Kidney tubule cell (primary cell): ENCODE measurements around the gene COPE.
A peak's percentile ranks its signal among the peaks of the same experiment; 100 is the strongest.
"Not testable (repeated sequence)": the region's sequence is repeated elsewhere in the genome, so short reads cannot be mapped to it uniquely, and the experiment has no call there.

Experiments used
- DNase-seq: peaks from one replicate; pipeline ENCODE4 v3.0.0-alpha.2; 2018; ENCODE audit warnings: low spot score

The COPE gene

DNA sequence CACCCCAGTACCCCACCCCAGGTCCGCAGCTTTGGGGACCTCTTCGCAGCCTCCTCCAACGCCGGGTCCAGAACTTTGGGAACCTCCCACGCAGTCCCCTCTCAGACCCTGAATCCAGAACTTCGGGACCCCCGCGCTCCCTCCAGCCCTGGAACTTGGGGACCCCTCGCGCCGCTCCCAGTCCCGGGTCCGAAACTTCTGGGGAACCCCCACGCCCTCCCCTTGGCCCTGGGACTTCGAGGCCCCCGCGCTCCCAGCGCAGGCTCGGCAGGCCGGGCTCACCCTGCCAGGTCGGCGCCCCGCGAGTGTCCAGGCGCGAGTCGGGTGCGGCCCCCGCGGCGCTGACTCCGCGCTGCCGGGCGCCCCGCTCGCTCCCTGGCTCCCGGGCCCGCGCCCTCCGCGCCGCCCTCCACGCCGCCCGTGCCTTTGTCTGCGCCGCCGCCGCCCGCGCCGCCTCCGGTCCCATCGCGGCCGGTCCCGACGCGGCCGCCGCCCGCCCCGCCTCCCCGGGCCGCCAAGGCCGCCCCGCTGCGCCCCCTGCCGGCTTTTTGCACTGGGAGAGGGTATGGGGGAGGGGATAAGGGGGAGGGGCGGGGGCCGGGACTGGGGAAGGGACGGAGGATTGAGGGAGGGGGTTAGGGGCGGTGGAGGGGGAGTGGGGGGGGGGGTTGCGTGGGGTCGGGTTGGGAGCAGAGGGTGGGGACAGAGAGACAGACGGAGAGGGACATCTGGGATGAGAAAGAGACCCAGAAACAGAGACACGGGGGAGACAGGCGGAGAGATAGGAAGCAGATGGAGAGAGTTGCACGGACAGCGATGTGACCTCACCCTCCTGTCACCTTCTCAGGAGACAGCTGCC is 21.8 kb upstream of the COPE start, which contains the start of gene HOMER3:
Gene HOMER3, minus strand, starts transcription at position 449 of the 859 bp plus-strand sequence. CDS start 2,235 bp downstream, outside the sequence.
- peak; percentile 70 for DNase-seq

DNA sequence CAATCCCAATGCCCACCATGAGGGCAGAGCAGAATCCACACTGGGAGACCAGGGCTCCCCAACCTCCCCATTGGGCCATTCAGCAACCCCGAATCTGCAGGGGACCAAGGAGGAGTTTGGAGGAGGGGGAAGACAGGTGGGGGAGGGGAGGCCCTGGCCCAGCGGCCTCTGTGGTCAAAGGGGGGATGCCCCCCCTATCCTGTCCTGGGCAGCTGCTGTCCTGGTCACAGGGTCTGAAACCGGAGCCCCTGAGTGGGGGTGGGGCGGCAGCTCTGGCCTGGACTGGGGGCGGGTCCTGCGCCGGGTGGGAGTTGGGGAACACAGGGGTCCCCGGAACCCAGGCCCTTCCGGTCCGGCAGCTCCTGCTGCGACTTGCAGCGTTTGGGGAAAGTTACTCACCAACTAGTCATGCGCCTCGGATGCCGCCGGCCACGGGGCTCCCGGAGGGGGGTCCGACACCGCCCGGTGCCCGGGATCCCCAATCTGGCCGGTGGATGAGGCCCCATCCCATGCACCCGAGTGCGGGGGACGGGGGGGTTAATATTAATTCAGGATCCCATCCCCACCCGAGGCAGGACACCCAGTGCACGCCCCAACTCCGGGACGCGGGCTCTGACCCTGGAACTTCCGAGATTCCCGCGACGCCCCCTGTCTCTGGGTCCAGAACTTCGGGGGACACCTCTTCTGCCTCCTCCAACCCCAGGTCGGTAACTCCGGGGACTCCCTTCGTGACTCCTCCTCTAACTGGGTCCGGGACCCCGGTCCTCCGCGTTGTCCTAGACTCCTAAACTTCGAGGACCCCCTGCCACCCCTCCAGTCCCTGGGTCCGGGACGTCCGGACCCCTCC is 21.0 kb upstream of the COPE start:
- DNase-seq = peak; percentile 67

DNA sequence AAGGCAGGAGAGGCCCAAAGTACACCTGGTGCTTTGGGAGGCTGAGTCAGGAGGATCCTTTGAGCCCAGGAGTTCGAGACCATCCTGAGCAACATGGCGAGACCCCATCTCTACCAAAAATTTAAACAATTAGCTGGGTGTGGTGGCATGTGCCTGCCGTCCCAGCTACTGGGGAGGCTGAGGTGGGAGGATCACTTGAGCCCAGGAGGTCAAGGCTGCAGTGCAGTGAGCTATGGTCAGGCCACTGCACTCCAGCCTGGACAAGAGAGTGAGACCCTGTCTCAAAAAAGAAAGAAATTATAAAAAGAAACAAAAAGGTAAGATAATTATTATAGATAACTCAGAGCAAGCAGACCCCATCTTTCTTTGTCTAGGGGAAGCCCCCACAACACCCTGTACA is 20.0 kb upstream of the COPE start:
- DNase-seq = no peak

DNA sequence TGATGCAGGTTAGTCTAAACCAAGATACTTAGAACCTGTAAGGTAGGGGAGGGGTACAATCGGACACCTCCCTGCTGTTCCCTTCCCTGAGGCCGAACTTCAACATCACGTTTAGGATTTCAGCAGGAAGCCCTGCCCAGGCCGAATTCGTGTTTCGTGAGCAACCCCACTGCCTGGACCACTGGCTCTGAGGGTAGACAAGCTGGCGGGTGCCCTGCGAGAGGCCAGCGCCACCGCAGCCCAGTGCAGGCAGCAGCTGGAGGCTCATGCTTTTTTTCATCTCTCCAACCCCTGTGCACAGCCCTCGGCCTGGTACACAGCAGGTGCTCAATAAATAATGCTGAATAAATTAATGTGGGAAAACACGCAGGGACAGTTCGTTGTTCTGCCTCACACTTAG is 14.1 kb upstream of the COPE start:
- DNase-seq = no peak

DNA sequence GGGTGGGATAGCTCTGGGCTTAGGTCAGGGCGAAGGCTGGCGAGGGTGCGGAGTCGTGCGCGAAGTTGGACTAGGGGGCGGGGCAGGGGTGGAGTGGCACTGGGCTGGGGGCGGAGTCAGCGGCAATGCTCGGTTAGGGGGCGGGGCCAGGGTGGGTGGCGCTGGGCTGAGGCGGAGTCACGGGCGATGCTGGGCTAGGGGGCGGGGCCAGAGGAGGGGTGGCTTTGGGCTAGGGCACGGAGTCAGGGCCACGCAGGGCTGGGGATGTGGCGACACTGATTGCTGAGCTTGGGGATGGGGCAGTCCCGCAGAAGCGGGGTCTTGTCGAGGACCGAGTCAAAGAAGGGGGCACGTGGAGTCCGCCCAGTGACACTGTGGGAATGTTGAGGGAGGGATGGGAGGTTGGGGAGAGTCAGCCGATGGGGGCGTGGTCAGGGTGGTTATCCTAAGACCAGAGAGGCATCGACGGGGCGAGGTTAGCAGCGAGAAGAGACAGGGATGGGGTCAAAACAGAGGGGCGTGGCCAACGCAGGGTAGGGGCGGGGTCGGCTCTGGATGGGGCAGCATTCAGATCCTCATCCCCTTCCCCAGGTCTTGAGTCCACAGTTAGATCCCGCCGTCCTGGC is 13.1 kb upstream of the COPE start:
- DNase-seq = no peak

DNA sequence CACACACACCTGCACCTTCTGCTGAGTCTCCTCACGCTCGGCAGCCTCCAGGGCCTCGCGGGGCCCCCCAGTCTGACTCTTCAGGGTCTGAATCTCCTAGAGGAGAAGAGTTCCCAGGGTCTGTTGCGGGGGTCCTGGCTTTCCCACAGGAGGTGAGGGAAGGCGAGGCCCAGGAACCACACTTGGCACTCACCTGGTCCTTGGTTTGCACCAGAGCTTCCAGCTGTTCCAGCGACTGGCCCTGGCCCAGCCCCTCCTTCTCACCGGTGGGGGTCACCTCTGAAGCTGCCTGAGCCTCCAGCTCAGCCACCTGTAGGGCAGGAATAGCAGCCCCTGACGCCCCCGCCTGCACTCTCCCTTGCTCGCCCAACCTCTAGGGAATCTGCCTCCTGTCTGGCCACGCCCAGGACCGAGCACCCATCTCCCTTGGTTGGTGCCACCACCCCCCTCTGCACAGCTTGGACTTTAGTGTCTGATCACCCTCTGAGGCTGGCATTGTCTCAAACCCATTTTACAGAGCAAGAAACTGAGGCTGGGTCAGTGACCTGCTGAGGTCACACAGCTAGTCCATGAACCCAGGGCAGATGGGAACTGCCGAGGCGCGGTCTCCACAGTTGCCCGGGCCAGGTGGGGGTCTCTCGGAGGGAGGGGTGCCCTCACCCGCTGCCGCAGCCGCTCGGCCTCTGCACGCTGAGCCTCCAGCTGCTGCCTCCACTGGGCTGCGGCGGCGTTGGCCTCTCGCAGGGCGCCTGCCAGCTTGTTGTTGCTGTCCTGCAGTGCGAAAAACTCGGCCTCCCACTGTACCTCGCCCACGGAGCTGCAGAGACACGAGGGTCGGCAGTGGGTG is 12.4 kb upstream of the COPE start:
- no peak for DNase-seq

DNA sequence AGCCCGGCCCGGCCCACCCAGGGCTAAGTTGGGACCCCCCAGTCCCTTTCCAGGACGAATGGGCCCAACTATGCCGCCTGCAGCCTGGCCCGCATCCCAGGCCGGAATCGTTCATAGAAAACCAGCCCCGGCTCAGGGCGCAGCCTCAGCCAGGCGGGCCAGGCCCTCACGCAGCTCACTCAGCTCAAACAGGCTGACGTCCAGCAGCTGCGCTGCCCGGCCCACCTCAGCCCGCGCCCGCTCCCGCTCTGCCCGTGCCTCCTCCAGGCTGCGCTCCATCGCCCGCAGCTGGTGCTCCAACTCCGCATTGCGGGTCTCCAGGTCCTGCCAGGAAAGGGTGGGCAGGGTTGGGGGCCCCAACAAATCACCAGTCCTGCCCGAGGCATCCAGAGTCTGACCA is 10.1 kb upstream of the COPE start:
- no peak for DNase-seq

DNA sequence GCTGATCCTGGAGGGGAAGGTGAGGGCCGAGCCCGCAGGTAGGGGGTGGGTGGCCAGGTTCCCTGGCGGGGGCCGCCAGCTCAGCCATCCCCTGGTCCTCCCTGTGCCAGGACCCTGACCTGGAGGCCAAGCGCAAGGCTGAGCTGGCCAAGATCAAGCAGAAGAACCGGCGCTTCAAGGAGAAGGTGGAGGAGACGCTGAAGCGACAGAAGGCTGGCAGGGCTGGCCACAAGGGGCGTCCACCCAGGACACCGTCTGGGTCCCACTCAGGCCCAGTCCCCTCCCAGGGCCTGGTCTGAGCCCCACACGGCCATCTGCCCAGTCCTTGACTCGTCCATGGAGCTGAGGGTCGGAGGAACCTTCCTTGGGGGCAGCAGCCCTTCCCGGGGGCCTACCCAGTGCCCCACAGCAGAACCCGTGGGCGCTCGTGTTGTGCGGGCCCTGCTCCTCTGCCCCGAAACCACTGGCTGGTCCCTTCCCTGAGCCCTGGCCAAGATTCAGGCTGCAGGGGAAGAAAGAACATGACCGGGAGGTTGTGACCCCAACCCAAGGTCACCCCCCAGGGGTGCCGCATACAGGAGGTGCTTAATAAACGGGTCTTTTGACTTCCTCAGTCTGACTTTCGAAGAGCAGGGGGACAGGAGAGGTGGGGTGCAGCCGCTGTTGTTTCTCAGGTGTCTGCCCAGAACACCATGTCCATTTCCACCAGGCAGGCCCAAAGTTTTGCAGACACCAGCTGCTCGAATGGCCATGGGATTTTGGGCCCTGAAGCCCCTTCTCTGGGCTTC is 9.0 kb upstream of the COPE start:
- no peak for DNase-seq

DNA sequence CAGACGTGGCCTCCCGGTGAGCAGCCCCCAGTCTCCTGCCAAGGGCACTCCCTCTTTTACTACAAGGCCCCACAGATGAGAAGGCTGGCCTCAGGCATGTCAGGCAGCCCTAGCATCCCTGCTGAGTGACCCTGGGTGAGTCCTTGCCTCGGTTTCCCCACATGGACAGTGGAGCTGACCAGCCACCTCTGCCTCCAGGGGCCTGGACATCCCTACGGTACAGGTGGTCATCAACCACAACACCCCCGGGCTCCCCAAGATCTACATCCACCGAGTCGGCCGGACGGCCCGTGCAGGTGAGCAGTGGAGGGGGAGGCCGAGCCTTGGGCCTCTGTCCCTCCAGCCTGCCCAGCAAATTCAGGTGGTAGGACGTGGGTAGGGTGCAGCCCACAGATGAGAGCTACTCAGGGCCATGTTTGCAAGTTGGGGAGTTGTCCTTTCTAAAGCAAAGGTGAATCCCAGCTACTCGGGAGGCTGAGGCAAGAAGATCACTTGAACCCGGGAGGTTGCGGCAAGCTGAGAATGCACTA is 5.6 kb upstream of the COPE start:
- DNase-seq = no peak

DNA sequence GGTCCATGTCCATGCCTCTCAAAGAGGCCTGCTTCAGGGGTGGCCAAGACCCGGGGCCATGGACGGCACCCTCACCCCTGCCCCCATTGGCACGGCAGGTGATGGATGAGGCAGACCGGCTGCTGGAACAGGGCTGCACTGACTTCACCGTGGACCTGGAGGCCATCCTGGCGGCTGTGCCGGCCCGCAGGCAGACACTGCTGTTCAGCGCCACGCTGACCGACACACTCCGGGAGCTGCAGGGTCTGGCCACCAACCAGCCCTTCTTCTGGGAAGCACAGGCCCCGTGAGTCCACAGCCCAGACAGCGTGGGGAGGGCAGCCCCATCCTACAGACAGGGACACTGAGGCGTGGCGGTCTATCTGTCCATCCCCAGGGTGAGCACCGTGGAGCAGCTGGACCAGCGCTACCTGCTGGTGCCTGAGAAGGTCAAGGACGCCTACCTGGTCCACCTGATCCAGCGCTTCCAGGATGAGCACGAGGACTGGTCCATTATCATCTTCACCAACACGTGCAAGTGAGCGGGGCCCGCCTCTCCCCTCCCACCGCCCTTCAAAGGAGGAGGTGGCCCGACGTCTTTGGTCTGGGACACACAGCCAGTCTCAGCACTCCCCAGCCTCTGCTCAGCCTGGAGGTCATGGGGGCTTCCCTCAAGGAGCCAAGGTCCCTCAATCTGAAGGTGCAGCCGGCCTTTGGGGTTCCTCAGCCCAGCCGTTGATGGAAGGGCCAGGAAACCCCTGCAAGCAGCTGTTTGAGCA is 3.2 kb upstream of the COPE start:
- DNase-seq = no peak

DNA sequence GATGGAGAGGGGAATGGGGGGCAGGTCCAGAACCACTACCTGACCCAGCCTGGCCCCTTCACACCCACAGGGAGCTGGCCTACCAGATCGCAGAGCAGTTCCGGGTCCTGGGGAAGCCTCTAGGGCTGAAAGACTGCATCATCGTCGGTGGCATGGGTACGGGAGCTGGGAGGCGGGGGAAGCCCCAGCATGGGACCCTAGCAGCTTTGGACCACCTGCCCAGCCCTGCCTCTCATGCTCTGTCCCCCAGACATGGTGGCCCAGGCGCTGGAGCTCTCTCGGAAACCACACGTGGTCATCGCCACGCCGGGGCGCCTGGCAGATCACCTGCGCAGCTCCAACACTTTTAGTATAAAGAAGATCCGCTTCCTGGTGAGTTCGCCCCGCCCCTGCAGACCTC is 2.4 kb upstream of the COPE start:
- DNase-seq = no peak

DNA sequence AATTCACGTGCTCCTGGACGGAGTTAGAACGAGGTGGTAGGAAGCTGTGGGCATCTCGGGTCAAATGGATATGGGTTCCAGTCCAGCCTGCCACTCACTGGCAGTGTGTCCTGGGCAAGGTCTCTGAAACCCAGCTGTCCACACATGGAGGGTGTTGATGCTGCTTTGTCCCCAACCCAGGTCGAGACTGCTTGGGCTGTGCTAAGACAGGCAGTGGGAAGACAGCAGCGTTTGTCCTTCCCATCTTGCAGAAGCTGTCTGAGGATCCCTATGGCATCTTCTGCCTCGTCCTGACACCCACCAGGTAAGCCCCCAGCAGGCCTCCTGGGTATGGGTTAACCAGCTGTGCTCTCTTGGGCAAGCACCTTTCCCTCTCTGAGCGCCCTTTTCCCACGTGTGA is 1.2 kb upstream of the COPE start:
- no peak for DNase-seq

DNA sequence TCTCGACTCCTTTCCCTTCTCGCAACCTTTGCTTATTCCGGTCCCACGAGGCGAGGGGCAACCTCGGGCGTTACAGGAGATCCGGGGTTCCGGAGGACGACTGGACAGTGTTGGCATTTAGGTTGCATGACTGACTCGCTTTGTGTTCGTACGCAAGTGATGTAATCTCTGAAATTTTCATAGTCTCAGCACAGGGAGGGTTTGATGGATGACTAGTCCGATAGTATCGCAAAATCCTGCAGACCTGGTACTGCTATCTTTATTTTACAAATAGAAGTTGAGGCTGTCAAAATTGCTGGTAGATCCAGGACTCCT is 670 bp upstream of the COPE start:
- DNase-seq = peak; percentile 14

DNA sequence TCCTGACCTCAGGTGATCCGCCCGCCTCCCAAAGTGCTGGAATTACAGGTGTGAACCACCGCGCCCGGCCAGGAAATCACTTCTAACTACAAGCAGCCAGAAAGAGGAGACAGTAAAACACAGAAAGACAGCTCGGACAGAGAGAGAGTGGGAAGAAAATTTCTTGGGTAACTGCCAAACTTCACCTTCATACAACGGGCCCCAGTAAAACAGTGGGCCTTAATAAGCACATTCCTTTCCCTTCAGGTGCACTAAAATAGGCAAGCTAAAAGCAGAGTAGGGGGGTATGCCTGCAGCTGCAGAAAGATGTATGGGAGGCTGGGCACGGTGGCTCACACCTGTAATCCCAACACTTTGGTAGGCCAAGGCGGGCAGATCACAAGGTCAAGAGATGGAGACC is 1.6 kb downstream of the COPE start:
- DNase-seq = not testable (repeated sequence)

DNA sequence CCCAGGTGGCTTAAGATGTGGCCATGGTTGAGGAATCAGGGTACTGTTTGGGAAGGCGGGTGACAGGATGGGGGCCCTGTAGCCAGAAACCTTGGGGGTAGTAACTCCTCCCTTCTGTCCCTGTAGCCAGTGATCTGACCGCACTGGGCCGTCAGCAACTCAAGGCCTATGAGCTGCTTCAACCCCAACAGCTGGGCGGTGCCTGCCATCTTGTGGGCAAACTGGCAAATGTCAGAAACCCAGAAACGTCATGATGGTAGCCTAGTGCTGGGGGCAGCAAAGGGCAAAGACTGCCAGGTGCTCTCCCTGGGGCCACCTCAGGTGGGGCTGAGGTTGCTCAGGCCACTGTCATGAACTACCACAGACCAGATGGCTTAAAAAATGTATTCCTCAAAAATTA is 3.5 kb downstream of the COPE start:
- peak; percentile 46 for DNase-seq

DNA sequence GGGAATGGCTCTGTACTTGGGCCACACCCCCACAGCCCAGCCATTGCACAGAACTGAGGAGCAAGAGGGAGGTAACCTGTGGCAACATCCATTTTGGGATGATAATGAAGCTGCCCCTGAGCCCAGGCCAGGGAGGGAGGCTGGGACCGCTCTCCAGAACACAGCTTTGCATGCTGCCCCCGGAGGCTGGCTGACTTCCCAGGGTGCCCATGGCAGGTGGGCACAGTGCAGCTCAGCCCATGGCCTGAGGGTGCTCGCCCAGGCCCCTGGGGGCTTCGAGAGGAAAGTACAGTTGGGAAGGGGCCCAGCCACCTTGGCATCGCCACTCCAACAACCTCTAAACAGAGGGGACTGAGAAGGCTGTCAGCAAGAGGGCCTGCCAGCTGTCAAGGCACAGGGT is 5.7 kb downstream of the COPE start:
- no peak for DNase-seq

DNA sequence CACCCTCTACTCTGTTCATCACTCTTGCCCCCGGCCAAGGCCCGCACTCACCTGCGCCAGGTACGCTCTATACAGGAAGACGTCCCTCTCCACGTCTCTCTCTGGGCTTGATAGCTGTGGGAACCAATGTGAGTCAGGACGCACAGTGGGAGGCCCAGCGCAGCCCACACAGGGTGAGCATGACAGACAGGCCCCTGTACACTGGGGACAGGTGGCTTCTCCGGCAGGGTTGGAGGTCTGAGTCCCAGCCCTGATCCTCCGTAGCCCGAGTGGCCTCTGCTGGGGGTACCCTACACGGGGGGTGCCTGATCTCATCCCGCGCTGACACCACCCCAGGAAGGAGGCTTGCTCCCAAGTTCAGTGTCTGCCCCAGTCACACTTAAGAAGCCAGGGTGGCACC is 6.3 kb downstream of the COPE start:
- DNase-seq = no peak

DNA sequence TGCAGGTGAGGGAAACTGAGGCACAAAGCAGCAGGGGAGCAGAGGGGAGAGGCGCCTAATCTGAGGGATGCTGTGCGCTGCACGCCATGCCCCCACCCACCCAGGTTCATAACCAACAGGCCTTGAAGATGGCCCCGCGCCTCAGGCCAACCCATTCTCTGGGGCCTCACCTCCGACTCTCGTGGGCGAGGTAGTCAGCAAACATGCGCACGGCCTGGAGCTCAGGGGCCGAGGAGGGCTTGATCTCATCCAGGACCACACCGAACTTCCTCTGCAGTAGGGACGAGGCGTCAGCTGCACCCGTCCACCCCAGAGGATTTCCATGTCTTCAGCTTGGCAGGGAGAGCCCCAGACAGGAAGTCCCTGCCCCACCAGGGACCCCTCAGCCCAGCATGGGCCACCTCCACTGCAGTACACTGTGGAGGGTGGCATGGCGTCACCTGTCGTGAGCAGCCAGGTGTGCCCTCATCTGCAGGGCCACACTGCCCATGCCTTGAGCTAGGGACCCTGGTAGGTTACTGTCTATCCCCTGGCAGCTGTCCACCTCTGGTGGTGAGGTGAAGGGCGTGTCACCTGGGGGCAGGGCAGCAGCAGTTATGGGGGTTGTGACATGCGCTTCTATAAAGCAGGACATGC is 8.3 kb downstream of the COPE start:
- DNase-seq = no peak

DNA sequence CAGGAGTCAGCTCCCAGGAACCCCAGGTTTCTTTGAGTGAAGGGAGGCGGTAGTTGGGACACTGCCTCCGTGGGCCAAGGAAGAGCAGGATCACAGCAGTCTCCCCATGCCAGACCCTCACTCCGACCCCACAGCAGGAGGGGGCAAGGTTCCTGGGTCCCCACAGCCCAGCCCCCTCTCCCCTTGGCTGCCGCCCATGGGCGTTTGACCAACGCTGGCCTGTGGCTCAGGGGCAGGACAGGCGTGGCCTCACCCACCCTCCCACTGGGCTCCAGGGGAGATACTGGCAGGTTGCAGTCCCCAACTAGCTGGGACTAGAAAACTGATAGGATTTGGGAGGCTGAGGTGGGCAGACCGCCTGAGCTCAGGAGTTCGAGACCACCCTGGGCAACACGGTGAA is 9.2 kb downstream of the COPE start:
- no peak for DNase-seq
